GM18502 (cell line): ENCODE data around the gene SDCCAG8.

Experiments used
- ATAC-seq: cut with Tn5 transposase; IDR thresholded peaks from one replicate; pipeline ENCODE4 v1.9.1; 2021; ENCODE audit warnings: mild to moderate bottlenecking; ENCODE audit not compliant: unreplicated experiment, poor library complexity

The SDCCAG8 gene

DNA sequence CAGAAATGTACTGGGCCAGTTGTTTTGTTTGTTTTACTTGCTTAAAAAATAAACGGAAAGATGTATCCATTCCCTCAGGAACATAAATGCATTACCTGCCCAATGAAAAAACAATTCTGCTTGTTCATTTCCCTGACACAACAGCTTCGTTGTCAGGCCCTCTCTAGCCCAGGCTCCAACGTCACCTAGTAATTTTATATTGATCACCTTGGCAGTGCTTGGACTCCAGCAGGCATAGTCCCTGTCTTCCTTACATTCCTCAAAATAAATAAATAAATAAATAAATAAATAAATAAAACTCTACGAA lies 2.0 kb upstream of the SDCCAG8 start:
- ATAC-seq, result no peak

DNA sequence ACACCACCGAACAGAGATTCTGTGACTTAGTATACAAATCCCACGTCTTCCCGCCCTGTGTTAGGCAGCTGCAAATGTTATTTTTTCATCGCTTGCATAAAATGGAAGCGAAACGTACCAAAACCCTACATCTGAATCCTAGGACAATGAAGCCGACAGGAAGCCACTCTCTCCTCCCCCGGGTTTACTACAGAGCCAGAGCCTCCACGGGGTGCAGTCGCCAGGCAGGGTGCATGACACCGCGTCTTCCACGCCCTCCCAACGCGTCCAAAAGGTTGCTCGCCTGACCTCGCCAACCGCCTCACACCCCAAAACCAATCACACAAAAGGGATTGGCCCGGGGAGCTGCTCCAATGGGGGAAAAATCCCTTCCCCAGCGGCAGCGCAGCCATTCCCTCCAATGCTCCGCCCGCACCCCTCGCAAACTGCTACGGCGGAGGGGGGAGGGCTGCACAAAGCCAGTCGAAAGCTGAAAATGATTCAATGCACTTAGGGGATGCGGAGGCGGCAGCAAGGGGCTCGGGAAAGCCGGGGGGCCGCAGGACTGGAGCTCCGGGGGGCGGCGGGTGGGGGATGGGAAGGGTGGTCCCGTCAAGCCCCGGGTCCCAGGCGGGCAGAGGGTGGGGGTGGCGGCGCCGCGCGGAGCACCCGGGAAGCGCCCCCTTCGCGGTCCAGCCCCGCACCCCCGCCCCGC lies 1.5 kb upstream of the SDCCAG8 start:
- peak; percentile 28 for ATAC-seq

DNA sequence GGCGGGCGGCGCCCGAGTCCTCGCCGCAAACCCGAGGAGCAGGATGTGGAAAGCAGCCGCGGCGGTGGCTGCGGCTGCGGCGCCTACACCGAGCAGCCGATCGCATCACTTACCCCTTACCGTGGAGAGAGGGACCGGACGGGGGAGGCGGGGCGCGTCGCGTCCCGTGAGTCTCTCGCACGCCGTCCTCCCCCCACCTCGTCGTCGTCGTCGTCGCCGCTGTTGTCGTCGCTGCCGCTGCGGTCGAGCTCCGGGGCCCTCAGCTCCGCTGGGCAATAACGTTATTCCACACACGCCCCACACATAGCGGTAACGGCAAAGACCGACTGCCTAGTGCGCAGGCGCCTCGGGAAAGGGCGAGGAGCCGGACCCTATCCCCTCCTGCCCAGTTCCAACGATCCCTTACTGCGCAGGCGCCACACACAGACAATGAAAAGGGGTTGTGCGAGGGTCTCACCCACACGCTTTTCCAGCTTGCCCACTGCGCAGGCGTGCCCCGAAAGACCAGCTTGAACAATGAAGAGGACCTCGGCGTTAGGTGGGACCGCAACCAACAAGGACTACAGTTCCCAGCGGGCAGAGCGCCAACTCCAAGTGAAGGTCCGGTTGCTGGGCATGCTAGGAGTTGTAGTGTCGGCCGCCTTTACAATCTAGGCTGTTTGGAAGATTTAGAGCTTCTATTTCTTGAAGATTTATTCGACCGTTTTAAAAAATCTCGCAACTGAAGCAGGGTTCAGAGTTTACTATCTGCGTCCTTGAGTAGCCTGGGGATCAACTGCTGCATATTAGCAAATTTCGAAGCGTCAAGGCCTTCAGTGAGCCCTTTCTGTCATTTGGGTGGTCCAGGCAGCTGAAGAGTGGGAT lies 682 bp upstream of the SDCCAG8 start, which contains the start of gene CEP170:
Gene CEP170, minus strand, starts transcription at position 355 of the 864 bp plus-strand sequence. CDS start 30,001 bp downstream, outside the sequence.
- ATAC-seq, result peak; percentile 57

DNA sequence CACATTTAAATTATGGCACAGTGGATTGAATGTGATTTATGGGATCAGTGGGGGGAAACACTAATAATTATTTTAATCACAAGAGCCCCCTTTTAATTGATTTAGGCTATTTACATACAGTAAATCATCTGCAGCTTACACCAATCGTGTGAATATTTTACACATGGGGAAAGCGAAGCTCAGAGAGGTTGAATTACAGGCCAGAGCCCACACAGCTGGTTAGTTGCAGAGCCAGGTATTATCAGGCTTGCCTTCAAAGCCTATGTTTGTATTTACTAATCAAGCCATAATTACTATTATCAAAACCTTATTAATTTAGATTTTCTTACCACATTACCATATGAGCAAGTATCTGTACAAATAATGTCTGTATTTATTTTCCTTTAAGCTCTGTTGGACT lies 749 bp downstream of the SDCCAG8 start:
- no peak for ATAC-seq

DNA sequence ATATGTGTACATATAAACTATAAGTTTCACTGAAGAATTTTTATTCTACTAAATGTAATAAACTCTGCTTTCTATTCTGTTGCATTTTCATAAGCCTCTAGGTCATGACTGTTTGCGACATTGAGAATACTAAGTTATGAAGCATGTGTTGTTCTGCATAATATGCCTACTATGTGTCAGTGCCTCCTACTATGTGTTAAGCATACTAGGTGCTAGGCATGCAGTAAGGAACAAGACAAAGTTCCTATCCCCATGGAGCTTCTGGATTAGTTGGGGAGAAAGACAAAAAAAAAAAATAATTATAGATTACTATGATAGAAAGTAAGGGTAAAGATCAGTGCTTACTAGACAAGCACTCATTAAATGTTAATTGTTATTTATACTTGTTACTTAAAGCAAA lies 1.3 kb downstream of the SDCCAG8 start:
- ATAC-seq, result no peak

DNA sequence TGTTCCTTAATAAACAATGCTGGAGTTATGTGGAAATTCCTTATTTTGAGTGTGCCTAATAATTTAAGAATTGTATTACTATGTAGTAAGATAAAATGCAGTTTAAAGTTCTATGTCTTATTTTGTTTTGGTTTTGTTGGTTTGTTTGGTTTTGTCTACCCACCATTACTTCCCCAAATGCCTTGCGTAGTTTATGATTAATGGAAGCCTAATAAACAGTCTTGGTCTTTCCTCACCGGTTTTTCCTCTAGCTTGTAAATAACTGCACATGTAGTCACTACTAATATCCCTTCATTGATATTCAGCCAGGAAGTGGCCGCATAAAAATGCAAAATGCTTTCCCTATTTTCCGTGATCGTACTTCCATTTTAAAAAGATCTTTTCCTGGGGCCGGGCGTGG lies 2.9 kb downstream of the SDCCAG8 start:
- ATAC-seq, result no peak

DNA sequence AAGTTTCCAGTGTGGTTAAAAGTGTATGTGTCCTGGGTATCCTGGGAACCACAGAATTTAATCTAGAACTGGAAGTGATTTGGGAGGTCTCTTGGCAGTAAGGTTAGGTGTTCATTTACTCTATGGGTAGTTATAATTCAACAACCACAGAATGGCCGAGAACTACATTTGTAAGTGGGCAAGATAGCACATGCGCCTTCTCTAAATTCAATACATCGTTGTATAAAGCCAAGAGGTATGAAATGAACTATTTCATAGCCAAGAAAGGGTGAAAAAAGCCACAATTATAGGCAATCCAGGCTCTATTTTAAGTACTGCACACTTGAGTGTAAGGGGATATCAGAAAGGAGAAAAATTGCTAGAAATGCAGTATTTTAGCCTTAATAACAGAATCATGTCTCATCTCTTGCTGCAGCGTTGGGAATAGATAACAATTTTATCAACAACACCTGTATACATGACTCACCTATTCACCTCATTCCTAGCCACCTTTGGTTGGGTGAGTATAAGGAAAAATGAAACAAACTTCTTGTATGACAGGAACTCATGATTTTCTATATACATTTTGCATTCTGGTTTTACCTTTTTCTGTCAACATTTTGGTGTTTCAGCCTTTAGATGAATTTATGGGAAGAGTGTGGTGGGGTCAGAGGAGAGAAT lies 4.5 kb downstream of the SDCCAG8 start:
- no peak for ATAC-seq

DNA sequence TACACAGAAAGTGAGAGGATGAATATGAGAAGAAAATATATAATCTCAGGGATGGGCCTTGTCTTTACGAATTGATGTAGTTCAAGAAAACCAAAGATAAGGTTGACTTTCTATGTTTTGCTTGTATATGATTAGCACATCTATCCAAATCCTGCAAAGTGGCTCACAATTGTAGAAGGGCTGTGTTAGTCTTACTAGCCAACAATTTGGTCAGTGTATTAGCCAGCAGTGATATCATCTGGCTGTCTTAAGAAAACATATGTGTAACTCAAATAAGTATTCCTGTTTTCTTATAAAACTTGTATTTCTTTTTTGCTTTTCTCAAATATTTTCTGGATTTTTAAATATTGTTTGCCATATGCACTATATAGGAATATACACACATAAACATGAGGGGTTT lies 5.5 kb downstream of the SDCCAG8 start:
- no peak for ATAC-seq

DNA sequence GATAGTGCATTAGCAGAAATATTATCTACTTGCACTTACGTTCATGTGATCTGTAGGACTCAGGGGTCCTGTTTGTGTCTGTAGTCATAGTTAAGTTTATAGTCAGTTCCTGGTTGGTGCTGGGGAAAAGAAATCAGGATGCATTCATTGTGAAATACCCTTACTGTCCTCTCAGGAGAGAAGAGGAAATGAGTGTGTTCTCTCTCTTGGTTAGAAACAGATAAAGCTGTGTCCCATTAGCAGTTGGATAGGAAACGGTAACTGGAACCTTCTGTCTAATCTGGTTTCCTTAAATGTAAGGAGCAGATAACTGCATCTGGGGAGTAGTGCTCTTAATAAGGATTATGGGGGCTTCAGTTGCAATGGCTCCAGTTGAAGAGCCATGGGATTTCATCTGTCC lies 8.9 kb downstream of the SDCCAG8 start:
- no peak for ATAC-seq

DNA sequence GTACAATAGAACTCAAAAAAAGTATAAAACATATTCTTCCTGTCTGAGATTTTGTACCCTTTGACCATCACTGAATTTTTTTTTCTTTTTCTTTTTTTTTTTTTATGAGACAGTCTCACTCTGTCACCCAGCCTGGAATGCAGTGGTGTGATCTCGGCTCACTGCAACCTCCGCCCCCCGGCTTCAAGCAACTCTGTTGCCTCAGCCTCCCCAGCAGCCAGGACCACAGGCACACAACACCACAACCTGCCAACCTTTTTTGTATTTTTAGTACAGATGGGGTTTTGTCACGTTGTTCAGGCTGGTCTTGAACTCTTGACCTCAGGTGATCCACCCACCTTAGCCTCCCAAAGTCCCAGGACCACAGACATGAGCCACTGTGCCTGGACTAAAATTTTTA lies 10.4 kb downstream of the SDCCAG8 start:
- no peak for ATAC-seq

DNA sequence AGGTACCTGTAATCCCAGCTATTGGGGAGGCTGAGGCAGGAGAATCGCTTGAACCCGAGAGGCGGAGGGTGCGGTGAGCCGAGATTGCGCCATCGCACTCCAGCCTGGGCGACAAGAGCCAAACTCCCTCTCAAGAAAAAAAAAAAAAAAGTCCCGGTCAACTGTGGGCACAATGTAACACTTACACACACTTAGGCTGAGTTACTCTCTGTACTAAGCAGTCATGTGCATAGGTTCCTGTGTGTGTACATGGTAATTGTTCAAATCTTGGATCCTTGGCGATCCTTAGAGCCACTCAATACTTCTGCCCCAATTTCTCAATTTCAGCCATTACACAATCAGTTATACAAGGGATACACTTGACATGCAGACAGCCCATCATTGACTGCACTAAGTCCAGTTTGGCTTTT lies 11.6 kb downstream of the SDCCAG8 start:
- no peak for ATAC-seq

DNA sequence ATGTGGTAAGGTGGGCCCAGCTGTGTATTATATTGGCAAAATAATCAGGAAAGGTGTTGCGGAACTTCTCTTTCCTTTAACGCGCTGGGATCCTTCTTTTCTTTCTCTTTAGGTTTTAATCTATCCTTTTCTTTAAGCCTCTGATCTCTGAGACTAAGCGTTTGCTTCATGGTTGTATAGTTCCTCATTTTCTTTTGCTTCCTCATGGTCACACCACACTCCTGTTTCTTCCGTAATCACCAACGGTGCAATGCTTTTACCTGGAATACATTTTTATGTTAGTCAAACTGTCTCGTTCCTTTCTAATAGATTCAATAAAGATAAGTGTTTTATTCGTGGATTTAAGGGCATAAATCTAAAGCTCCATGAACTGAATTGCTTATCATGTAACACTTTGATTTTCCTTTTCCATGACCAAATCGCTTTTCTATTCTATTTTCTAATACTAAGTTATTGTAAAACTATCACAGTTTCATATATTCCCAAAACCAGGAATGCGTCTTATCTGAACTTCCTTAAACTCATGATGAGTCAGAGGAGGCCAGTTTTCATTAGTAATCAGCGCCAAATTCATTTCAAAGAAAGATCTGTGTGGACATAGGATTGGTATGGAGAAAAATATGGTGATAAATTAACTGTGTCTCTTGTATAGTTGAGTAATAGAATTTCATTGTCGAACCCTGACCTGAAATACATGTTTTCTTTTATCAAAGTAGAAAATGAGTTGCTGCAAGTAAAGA lies 12.2 kb downstream of the SDCCAG8 start:
- ATAC-seq, result no peak

DNA sequence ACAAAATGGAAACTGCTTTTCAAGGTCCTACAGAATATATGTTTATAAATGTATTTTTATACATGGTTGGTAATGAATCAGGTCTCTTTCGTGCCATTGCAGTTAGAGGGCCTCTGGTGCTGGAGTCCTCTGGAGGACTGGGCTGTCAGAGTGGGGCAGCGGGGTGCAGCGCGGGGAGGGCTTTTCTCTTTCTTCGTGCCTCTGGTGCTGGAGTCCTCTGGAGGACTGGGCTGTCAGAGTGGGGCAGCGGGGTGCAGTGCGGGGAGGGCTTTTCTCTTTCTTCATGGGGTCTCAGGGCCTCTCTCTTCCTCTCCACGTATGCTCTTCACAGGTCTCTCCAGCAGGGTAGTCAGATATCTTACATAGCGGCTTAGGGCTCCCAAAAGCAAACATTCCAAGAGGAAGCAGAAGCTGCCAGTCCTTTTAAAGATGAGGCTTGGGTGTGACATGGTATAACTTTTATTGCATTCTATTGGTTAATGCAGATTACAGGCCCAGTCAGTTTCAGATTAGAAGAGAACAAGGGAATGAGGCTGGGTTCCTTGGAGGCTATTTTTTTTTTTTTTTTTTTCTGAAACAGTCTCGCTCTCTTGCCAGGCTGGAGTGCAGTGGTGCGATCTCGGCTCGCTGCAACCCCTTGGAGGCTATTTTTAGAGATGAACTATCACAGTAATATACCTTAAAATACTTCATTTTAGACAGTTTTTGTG lies 13.1 kb downstream of the SDCCAG8 start:
- peak; percentile 28 for ATAC-seq

DNA sequence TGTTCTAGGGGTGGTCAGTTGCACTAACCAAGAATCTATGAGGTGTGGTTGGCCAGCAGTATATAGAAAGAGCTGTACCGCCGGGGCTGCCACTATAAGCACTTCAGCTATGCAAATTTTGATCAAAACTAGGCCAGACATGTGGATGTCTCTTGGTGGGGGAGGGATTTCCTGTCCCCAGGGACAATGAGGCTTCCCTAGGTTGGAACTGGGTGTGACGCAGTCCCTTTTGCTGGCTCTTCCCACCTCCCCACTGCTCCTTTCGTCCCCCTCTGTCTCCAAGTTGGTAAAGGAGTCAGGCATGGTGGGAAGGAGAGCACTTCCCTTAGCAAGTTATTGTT lies 13.6 kb downstream of the SDCCAG8 start:
- ATAC-seq, result peak; percentile 60

DNA sequence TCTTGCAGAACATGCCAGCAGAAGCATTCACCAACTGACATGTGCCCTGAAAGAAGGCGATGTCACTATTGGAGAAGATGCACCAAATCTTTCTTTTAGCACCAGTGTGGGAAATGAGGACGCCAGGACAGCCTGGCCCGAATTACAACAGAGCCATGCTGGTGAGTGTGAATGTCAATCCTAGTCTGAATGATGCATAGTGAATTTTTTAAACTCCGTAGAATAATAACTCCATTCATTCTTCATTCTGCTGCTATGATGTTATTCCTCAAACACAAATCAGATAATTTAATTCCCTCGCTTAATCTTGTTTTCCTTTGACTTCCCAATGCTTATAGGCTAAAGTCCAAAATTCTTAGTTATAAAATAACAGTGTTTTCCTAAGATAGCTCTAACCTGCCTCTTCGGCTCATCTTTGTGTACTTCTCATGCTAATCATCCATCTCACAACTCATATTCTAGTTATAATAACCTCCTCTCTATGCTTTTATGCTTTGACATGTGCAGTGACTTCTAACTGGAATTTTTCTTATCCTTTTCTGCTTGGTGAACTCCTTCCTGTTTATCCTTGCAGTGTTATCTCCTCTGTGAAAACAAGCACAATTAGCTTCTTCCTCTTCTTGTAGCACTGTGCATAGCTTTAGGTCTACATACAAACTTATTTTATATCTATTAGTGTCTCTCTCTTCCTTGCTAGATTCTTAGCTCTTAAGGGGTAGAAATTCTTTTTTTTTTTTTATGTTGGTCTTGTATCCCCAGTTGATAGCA lies 14.4 kb downstream of the SDCCAG8 start:
- no peak for ATAC-seq

DNA sequence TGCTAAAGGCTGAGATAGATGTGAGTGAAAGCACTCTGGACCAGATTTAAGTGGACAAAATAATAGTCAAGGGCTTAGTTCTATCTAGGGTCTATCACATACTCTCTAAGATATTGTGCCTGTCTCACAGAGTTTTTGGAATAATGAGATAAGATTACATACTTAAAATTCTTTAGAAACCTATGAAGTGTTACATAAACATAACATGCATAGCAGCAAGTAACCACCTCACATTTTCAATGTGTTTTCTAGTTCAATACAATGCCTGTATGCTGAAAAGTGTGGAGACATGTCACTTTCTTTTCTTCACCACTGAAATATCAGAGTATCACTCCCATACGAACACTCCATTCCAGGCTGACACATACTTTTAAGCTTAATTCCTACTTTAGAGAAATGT lies 16.2 kb downstream of the SDCCAG8 start:
- ATAC-seq, result no peak

DNA sequence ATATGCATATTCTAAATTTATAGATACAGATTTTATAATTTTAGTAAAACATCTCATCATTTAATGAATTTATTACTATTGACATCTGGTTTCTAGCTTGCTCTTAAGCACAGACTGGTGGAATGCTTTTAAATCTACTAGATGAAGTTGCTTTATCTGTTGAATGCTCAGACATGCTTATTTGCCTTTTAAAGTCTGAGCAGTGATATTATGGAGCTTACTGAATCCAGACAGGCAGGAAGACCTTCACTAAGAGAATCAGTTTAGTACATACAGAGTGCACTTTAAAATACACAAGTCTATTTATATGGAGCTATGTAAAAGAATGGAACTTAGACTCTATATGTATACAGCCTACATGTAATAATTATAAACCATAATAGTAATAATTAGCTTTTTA lies 16.6 kb downstream of the SDCCAG8 start:
- ATAC-seq, result no peak

DNA sequence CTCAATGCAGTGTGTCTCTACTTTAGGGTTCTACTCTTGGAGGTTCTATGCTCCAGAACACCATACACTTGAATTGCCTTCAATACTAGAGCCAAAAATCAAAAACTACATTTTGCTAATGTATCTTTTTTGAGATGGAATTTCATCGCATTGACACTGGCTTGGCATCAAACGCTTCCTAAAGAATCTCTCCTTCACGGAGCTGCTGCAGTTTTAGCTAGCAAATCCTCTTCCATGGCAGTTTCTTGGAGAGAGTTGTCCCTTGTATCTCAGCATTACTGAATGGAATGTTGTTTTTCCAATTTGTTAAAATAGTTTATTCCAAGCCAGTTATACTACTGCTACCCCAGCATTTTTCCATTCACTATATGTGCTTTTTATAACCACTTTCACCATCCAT lies 17.7 kb downstream of the SDCCAG8 start:
- no peak for ATAC-seq

DNA sequence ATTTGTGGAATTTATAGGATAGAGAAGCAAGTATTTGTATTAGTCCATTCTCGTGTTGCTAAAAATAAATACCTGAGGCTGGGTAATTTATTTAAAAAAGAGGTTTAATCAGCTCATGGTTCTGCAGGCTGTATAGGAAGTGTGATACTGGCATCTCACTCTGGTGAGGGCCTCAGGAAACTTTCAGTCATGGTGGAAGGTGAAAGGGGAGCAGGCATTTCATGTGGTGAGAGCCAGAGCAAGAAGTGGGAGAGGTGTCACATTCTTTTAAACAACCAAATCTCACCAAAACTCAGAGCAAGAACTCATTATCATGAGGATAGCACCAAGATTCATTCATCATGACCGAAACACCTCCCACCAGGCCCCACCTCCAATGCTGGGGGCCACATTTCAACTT lies 18.1 kb downstream of the SDCCAG8 start:
- no peak for ATAC-seq
